ENCODE data around the gene OR5AK2. TPM values are rescaled to one million over a fixed set of nuclear protein-coding genes. Genes with fewer than 3 reads are reported as not detected.
"Not testable (repeated sequence)": the region's sequence is repeated elsewhere in the genome, so short reads cannot be mapped to it uniquely, and the experiment has no call there.

The OR5AK2 gene
- total and polyA plus RNA-seq, 9 of the 15 experiments (the other 6 are each of a cell fraction or from before 2014, with no cell fraction given): not detected

- TF ChIP-seq MGA (IDR thresholded peaks at IDR 0.05): no peak
- TF ChIP-seq CBFA2T2 (conservative IDR thresholded peaks at IDR 0.05): no peak
- no peak for TF ChIP-seq ZNF551 (CRISPR knock-in tag; IDR thresholded peaks at IDR 0.05)
- TF ChIP-seq OTX1 (CRISPR knock-in tag; IDR thresholded peaks at IDR 0.05): no peak
- TF ChIP-seq HOMEZ (CRISPR knock-in tag; IDR thresholded peaks at IDR 0.05): no peak
Observed at GRCh38 chr11:56988614-56989013, at the start of gene OR5AK2 (continued).

GRCh38 chr11:56945526-56945925 is 43.2 kb upstream of the OR5AK2 start:
- BruUV-seq (replicated peaks); H3K36me3 ChIP-seq (ENCODE audit: control insufficient read depth, insufficient read depth, low read length); H3K79me2 ChIP-seq (ENCODE audit: control insufficient read depth, insufficient read depth, low read length); CTCF ChIA-PET (ENCODE audit: low intra/inter-chr PET ratio); in situ Hi-C loops (cut with MboI); H3K4me2 ChIP-seq (ENCODE audit: insufficient read depth, low read length); H3K9ac ChIP-seq (ENCODE audit: insufficient read depth in 1 of 2, low read depth in 2 of 2, low read length in 2 of 2); FAIRE-seq; H3K27me3 ChIP-seq (ENCODE audit: control insufficient read depth in 2 of 2, insufficient read depth in 2 of 2, low read length in 2 of 2); H3K9me1 ChIP-seq (ENCODE audit: control insufficient read depth, insufficient read depth, low read length); H4K20me1 ChIP-seq (replicated peaks; ENCODE audit: control insufficient read depth, insufficient read depth, low read length); H3K4me1 ChIP-seq (replicated peaks in 1 of 2; ENCODE audit: control insufficient read depth in 2 of 2, insufficient read depth in 2 of 2, low read length in 2 of 2); H3K4me3 ChIP-seq; ATAC-seq; H3K9me3 ChIP-seq (replicated peaks; ENCODE audit: control insufficient read depth, insufficient read depth, low read depth, low read length); intact Hi-C loops (cut with micrococcal nuclease); H3K27ac ChIP-seq (ENCODE audit: extremely low read depth, low read depth, low read length); H2AFZ ChIP-seq (ENCODE audit: low read depth, low read length); DNase-seq (ENCODE audit: extremely low read depth in 1 of 4, low spot score in 3 of 4); POLR2A ChIA-PET: not testable (repeated sequence)
- WGBS (ENCODE audit: insufficient coverage, low coverage, missing lambda C conversion rate): 3% methylated on average over 6 of the region's 8 CpGs
